Activated CD8-positive, alpha-beta memory T cell treated with anti-CD3 and anti-CD28 coated beads, Interleukin-2, amount 50 U/mL, for 4 hours (primary cell): ENCODE data around the gene EXOC6.

Source experiments
- DNase-seq: peaks from one replicate; pipeline ENCODE4 v3.0.0-alpha.2; 2020

Gene EXOC6

GRCh38 chr10:92848441-92849233, at the start of gene EXOC6:
Gene EXOC6, plus strand, starts transcription at chr10:92848520. Its CDS starts 14 bp downstream, at chr10:92848534.
- peak; percentile 81 for DNase-seq

GRCh38 chr10:92799568-92799967, 48.8 kb upstream of the EXOC6 start:
- no peak for DNase-seq

- no peak for DNase-seq
Measured at GRCh38 chr10:92800134-92800733, 48.1 kb upstream of the EXOC6 start.

- no peak for DNase-seq
Measured at GRCh38 chr10:92801978-92802872, 46.1 kb upstream of the EXOC6 start.

- no peak for DNase-seq
Measured at GRCh38 chr10:92809840-92810239, 38.5 kb upstream of the EXOC6 start.

GRCh38 chr10:92810934-92811532, 37.3 kb upstream of the EXOC6 start:
- no peak for DNase-seq

GRCh38 chr10:92811986-92812385, 36.3 kb upstream of the EXOC6 start:
- DNase-seq, result no peak

- DNase-seq, result no peak
Measured at GRCh38 chr10:92813979-92814378, 34.3 kb upstream of the EXOC6 start.

- no peak for DNase-seq
Measured at GRCh38 chr10:92814790-92815189, 33.5 kb upstream of the EXOC6 start.

- no peak for DNase-seq
Measured at GRCh38 chr10:92816091-92816531, 32.2 kb upstream of the EXOC6 start.

- no peak for DNase-seq
Measured at GRCh38 chr10:92822060-92822634, 26.2 kb upstream of the EXOC6 start.

- no peak for DNase-seq
Measured at GRCh38 chr10:92822964-92823363, 25.4 kb upstream of the EXOC6 start.

- DNase-seq, result no peak
Measured at GRCh38 chr10:92826061-92826460, 22.3 kb upstream of the EXOC6 start.

GRCh38 chr10:92826504-92826903, 21.8 kb upstream of the EXOC6 start:
- no peak for DNase-seq

GRCh38 chr10:92829042-92829785, 19.1 kb upstream of the EXOC6 start:
- DNase-seq, result no peak

- no peak for DNase-seq
Measured at GRCh38 chr10:92829786-92830377, 18.4 kb upstream of the EXOC6 start.

- DNase-seq, result no peak
Measured at GRCh38 chr10:92830478-92831389, 17.6 kb upstream of the EXOC6 start.

GRCh38 chr10:92832121-92832520, 16.2 kb upstream of the EXOC6 start:
- DNase-seq, result no peak

- DNase-seq, result no peak
Measured at GRCh38 chr10:92832998-92833650, 15.2 kb upstream of the EXOC6 start.

GRCh38 chr10:92834331-92834730, 14.0 kb upstream of the EXOC6 start:
- DNase-seq, result no peak
